ENCODE results near the gene SUN1. TPM values are rescaled to one million over a fixed set of nuclear protein-coding genes. Genes with fewer than 3 reads are reported as not detected.

SUN1 gene
- total and polyA plus RNA-seq, 10 of the 15 experiments (the other 5 are each of a cell fraction or from before 2014, with no cell fraction given), result 27.8 to 107 (median 65.8) TPM

GRCh38 chr7:782718-783449, 49.4 kb upstream of the SUN1 start:
- H2AFZ ChIP-seq (ENCODE audit: control insufficient read depth, low read depth, low read length), result no peak overlapping the region
- CTCF ChIA-PET, result interaction anchor here (2.0 kb wide), 1 partner anchor 90 kb away, joined by 10 read pairs; no protein-coding TSS in a partner anchor
- no peaks in the 10 kb centered on the region for H3K79me2 ChIP-seq (ENCODE audit: control insufficient read depth, insufficient read depth, low read length)
- 95% methylated on average over 44 of the region's 56 CpGs for WGBS (ENCODE audit: insufficient coverage, insufficient replicate concordance, low lambda C conversion rate, missing lambda C conversion rate)
- ATAC-seq (no peak), DNase-seq (ENCODE audit: low read depth, low spot score) (no peak), FAIRE-seq (no peak)
- H3K9ac ChIP-seq (ENCODE audit: control insufficient read depth, insufficient read depth, low read length), result no peak overlapping the region
- intact Hi-C loops (cut with micrococcal nuclease; ENCODE audit: unreplicated experiment) (loop anchor here (10.0 kb wide), 1 partner anchor 172 kb away; the partner anchor contains the start of gene ADAP1), in situ Hi-C loops (cut with MboI) (no loop called here)
- POLR2A ChIA-PET, result no interaction called here
- peaks cover 0 to 2% of the 10 kb centered on the region in 2 experiments; a peak in 2 of 4 replicates for H3K36me3 ChIP-seq (ENCODE audit: control insufficient read depth in 2 of 2, insufficient read depth in 2 of 2, low read length in 1 of 2)
- TF ChIP-seq TBL1XR1 (IDR thresholded peaks at IDR 0.05; ENCODE audit: low read depth, low read length), result no peak
- no peak for TF ChIP-seq TARDBP (IDR thresholded peaks at IDR 0.05; ENCODE audit: borderline replicate concordance)
- no peak for TF ChIP-seq FOXM1 (IDR thresholded peaks at IDR 0.05; ENCODE audit: low read depth, low read length)
- TF ChIP-seq ZBED1 (IDR thresholded peaks at IDR 0.05; ENCODE audit: borderline replicate concordance), result no peak
- no peak for TF ChIP-seq MTA3 (IDR thresholded peaks at IDR 0.05; ENCODE audit: borderline replicate concordance, low read length)
- TF ChIP-seq MYB (IDR thresholded peaks at IDR 0.05; ENCODE audit: borderline replicate concordance, low read depth, low read length), result no peak
- no peak for TF ChIP-seq SMAD1 (IDR thresholded peaks at IDR 0.05; ENCODE audit: low read depth, partially characterized antibody)
- no peak for TF ChIP-seq MLLT1 (IDR thresholded peaks at IDR 0.05)
- no peak for TF ChIP-seq CHD4 (IDR thresholded peaks at IDR 0.05)
- TF ChIP-seq PML (IDR thresholded peaks at IDR 0.05; ENCODE audit: low read length), result no peak
- no peak for TF ChIP-seq NFIC (IDR thresholded peaks at IDR 0.05; ENCODE audit: low read depth, low read length)
- TF ChIP-seq SMAD5 (IDR thresholded peaks at IDR 0.05; ENCODE audit: low read depth), result no peak
- TF ChIP-seq HDGF (IDR thresholded peaks at IDR 0.05), result no peak
- TF ChIP-seq RBBP5 (conservative IDR thresholded peaks at IDR 0.05), result no peak
- no peak for TF ChIP-seq SMC3 (IDR thresholded peaks at IDR 0.05; ENCODE audit: borderline replicate concordance, low read length)
- TF ChIP-seq FOS (IDR thresholded peaks at IDR 0.05; ENCODE audit: borderline replicate concordance, extremely low read depth, insufficient read length), result no peak
- TF ChIP-seq BMI1 (IDR thresholded peaks at IDR 0.05; ENCODE audit: borderline replicate concordance), result no peak
- TF ChIP-seq, protein P1, sequence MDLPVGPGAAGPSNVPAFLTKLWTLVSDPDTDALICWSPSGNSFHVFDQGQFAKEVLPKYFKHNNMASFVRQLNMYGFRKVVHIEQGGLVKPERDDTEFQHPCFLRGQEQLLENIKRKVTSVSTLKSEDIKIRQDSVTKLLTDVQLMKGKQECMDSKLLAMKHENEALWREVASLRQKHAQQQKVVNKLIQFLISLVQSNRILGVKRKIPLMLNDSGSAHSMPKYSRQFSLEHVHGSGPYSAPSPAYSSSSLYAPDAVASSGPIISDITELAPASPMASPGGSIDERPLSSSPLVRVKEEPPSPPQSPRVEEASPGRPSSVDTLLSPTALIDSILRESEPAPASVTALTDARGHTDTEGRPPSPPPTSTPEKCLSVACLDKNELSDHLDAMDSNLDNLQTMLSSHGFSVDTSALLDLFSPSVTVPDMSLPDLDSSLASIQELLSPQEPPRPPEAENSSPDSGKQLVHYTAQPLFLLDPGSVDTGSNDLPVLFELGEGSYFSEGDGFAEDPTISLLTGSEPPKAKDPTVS (IDR thresholded peaks at IDR 0.05; ENCODE audit: low read depth, low read length), result no peak
- TF ChIP-seq IRF5 (IDR thresholded peaks at IDR 0.05; ENCODE audit: borderline replicate concordance), result no peak
- no peak for TF ChIP-seq RAD51 (IDR thresholded peaks at IDR 0.05)
- H3K4me3 ChIP-seq, result no peak overlapping the region
- no TSS peak for BruUV-seq (replicated peaks)
- no peaks in the 10 kb centered on the region for H3K4me1 ChIP-seq (ENCODE audit: control insufficient read depth, insufficient read depth, low read length)
- no peaks in the 10 kb centered on the region for H3K9me3 ChIP-seq (replicated peaks; ENCODE audit: control insufficient read depth, insufficient read depth, low read length)
- H3K27me3 ChIP-seq (replicated peaks in 1 of 2; ENCODE audit: control insufficient read depth in 2 of 2, insufficient read depth in 2 of 2, low read length in 1 of 2), result no peaks in the 10 kb centered on the region
- no peaks in the 10 kb centered on the region for H4K20me1 ChIP-seq (ENCODE audit: control insufficient read depth, insufficient read depth)
- no peak overlapping the region for H3K4me2 ChIP-seq (ENCODE audit: control insufficient read depth, insufficient read depth)
- RAD21 ChIA-PET (ENCODE audit: unreplicated experiment), result interaction anchor here (1.3 kb wide), 1 partner anchor 90 kb away, joined by 3 read pairs; no protein-coding TSS in a partner anchor
- SMC1A ChIA-PET (ENCODE audit: uncharacterized antibody, unreplicated experiment), result no interaction called here
- H3K27ac ChIP-seq (ENCODE audit: control insufficient read depth, insufficient read depth), result no peak overlapping the region
